Measurements from ENCODE around the gene SPAG6. TPM values are rescaled to one million over a fixed set of nuclear protein-coding genes. Genes with fewer than 3 reads are reported as not detected.
A peak's percentile ranks its signal among the peaks of the same experiment; 100 is the strongest.

SPAG6 gene
- total and polyA plus RNA-seq, 9 of the 15 experiments (the other 6 are each of a cell fraction or from before 2014, with no cell fraction given): 3.5 to 23.1 (median 11.8) TPM

DNA sequence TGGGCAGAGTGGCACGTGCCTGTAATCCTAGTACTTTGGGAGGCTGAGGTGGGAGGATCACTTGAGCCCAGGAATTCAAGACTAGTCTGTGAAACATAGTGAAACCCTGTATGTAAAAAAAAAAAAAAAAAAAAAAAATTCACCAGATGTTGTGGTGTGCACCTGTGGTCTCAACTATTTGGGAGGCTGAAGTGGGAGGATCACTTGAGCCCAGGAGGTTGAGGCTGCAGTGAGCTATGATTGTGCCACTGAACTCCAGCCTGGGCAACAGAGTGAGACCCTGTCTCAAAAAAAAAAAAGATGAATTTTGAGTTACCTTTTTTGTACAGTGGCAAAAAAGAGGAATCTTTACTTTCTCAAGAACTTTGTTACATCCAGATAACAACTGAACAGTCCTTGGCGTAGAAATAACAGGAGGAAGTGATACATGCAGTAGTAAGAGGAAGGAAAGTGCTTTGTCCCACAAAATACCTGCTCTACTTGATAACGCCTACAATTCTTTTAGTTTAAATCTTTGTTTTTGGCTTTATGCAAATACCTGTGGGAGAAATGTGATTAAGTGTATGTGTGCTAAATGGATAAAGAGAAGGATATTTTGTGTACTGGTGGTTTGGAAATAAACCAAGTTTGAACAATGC, 29.3 kb downstream of the SPAG6 start (continued):
- TF ChIP-seq, protein P1, sequence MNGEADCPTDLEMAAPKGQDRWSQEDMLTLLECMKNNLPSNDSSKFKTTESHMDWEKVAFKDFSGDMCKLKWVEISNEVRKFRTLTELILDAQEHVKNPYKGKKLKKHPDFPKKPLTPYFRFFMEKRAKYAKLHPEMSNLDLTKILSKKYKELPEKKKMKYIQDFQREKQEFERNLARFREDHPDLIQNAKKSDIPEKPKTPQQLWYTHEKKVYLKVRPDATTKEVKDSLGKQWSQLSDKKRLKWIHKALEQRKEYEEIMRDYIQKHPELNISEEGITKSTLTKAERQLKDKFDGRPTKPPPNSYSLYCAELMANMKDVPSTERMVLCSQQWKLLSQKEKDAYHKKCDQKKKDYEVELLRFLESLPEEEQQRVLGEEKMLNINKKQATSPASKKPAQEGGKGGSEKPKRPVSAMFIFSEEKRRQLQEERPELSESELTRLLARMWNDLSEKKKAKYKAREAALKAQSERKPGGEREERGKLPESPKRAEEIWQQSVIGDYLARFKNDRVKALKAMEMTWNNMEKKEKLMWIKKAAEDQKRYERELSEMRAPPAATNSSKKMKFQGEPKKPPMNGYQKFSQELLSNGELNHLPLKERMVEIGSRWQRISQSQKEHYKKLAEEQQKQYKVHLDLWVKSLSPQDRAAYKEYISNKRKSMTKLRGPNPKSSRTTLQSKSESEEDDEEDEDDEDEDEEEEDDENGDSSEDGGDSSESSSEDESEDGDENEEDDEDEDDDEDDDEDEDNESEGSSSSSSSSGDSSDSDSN (IDR thresholded peaks at IDR 0.05; ENCODE audit: borderline replicate concordance in 1 of 2, low read depth in 2 of 2, low read length in 2 of 2): no peak
- TF ChIP-seq ZNF551 (CRISPR knock-in tag; IDR thresholded peaks at IDR 0.05) (no peak), POLR2B (IDR thresholded peaks at IDR 0.05; ENCODE audit: low read depth, partially characterized antibody) (no peak), IFI16 (CRISPR knock-in tag; IDR thresholded peaks at IDR 0.05) (no peak), ARID1B (IDR thresholded peaks at IDR 0.05) (peak; percentile 31; the same call in 1 of the 2 replicates), SMARCA5 (IDR thresholded peaks at IDR 0.05) (peak; percentile 54; the same call in 1 of the 2 replicates), TCF3 (CRISPR knock-in tag; IDR thresholded peaks at IDR 0.05) (peak; percentile 38), E2F3 (CRISPR knock-in tag; IDR thresholded peaks at IDR 0.05) (no peak), SOX6 (IDR thresholded peaks at IDR 0.05) (peak; percentile 80; the same call in 1 of the 2 replicates), HDAC6 (IDR thresholded peaks at IDR 0.05; ENCODE audit: low read depth, low read length) (no peak), ZNF121 (CRISPR knock-in tag; conservative IDR thresholded peaks at IDR 0.05) (peak; percentile 92), ZNF165 (CRISPR knock-in tag; IDR thresholded peaks at IDR 0.05; ENCODE audit: borderline replicate concordance) (no peak), SIN3B (IDR thresholded peaks at IDR 0.05; ENCODE audit: low read depth) (no peak), SUPT5H (IDR thresholded peaks at IDR 0.05) (no peak)
